Measurements from ENCODE around the gene C3orf20. TPM values are rescaled to one million over a fixed set of nuclear protein-coding genes. Genes with fewer than 3 reads are reported as not detected.

C3orf20 gene
- total RNA-seq, 4 donors from 2014 or later, result 0.29 TPM; not detected in 3

- no peak for TF ChIP-seq CTCF (IDR thresholded peaks at IDR 0.05)
- TF ChIP-seq POLR2A (IDR thresholded peaks at IDR 0.05), result no peak
- Histone ChIP-seq H3K27me3 (no peaks in the 10 kb centered on the region), H3K9me3 (no peaks in the 10 kb centered on the region), H3K4me1 (no peaks in the 10 kb centered on the region), H3K27ac (no peak overlapping the region), H3K36me3 (no peaks in the 10 kb centered on the region), H3K4me3 (replicated peaks in 1 of 3) (no peak overlapping the region)
- DNase-seq, result no peak
- intact Hi-C loops (cut with DNase I), result loop anchor here (10.0 kb wide), 1 partner anchor 273 kb away; no protein-coding TSS in a partner anchor
- 76 to 82% methylated on average over 4 of the region's 4 CpGs for WGBS, 2 donors
Observed at GRCh38 chr3:14641346-14641745, 33.6 kb upstream of the C3orf20 start.

GRCh38 chr3:14645453-14645852 is 29.5 kb upstream of the C3orf20 start:
- no peak for DNase-seq
- H3K4me3 ChIP-seq (replicated peaks in 1 of 3), result no peak overlapping the region
- H3K27ac ChIP-seq, result no peak overlapping the region
- no peaks in the 10 kb centered on the region for H3K36me3 ChIP-seq
- no peaks in the 10 kb centered on the region for H3K27me3 ChIP-seq
- TF ChIP-seq POLR2A (IDR thresholded peaks at IDR 0.05), result no peak
- no peak for TF ChIP-seq CTCF (IDR thresholded peaks at IDR 0.05)
- peaks cover 0 to 2% of the 10 kb centered on the region in 2 donors for H3K4me1 ChIP-seq
- intact Hi-C loops (cut with DNase I), result loop anchor here (10.0 kb wide), 1 partner anchor 269 kb away; no protein-coding TSS in a partner anchor
- no peaks in the 10 kb centered on the region for H3K9me3 ChIP-seq
- 86 to 87% methylated on average over 5 of the region's 5 CpGs for WGBS, 2 donors

GRCh38 chr3:14646131-14646573 is 28.8 kb upstream of the C3orf20 start:
- Histone ChIP-seq H3K4me3 (replicated peaks in 1 of 3) (no peak overlapping the region), H3K27me3 (no peaks in the 10 kb centered on the region), H3K27ac (no peak overlapping the region), H3K9me3 (no peaks in the 10 kb centered on the region), H3K36me3 (no peaks in the 10 kb centered on the region), H3K4me1 (peaks cover 0 to 8% of the 10 kb centered on the region in 2 donors)
- intact Hi-C loops (cut with DNase I), result loop anchor here (10.0 kb wide), 1 partner anchor 269 kb away; no protein-coding TSS in a partner anchor
- no peak for TF ChIP-seq CTCF (IDR thresholded peaks at IDR 0.05)
- no peak for TF ChIP-seq POLR2A (IDR thresholded peaks at IDR 0.05)
- DNase-seq, result no peak
- WGBS, 2 donors, result 84 to 90% methylated on average over 6 of the region's 6 CpGs

GRCh38 chr3:14646589-14647413 is 28.1 kb upstream of the C3orf20 start:
- intact Hi-C loops (cut with DNase I), result loop anchor here (10.0 kb wide), 1 partner anchor 268 kb away; no protein-coding TSS in a partner anchor
- 78 to 81% methylated on average over 9 of the region's 9 CpGs for WGBS, 2 donors
- TF ChIP-seq POLR2A (IDR thresholded peaks at IDR 0.05), result no peak
- no peak for TF ChIP-seq CTCF (IDR thresholded peaks at IDR 0.05)
- Histone ChIP-seq H3K27ac (no peak overlapping the region), H3K27me3 (no peaks in the 10 kb centered on the region), H3K36me3 (no peaks in the 10 kb centered on the region), H3K4me3 (replicated peaks in 1 of 3) (no peak overlapping the region), H3K4me1 (peaks cover 0 to 8% of the 10 kb centered on the region in 2 donors), H3K9me3 (no peaks in the 10 kb centered on the region)
- no peak for DNase-seq
